Measurements from ENCODE around the gene SFSWAP.

DNA sequence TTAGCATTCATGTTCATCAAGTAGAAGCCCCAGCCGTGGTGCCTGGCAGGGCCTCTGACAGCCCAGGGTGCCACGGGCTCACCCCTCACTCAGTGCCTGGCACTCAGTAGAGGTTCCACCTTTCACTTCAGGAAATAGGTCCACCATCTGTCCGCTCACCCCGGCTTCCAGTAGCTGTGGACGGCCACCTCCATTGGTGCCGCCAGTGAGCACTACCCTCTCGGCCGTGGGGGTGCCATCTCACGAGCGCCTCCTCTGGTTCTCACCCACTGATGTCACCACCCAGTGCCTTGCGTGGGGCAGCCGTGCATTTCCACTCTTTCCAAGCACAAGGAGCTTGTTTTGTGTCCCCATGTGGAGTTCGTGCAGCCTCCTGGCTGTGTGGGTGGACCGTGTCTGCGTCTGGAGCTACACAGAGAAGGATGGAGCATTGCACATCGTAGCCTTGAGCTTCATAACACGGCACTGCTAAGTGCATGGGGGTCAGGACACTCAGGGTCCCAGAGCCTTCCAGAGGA, 76.3 kb downstream of the SFSWAP start:
- TF ChIP-seq, protein P1, sequence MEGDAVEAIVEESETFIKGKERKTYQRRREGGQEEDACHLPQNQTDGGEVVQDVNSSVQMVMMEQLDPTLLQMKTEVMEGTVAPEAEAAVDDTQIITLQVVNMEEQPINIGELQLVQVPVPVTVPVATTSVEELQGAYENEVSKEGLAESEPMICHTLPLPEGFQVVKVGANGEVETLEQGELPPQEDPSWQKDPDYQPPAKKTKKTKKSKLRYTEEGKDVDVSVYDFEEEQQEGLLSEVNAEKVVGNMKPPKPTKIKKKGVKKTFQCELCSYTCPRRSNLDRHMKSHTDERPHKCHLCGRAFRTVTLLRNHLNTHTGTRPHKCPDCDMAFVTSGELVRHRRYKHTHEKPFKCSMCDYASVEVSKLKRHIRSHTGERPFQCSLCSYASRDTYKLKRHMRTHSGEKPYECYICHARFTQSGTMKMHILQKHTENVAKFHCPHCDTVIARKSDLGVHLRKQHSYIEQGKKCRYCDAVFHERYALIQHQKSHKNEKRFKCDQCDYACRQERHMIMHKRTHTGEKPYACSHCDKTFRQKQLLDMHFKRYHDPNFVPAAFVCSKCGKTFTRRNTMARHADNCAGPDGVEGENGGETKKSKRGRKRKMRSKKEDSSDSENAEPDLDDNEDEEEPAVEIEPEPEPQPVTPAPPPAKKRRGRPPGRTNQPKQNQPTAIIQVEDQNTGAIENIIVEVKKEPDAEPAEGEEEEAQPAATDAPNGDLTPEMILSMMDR (IDR thresholded peaks at IDR 0.05), result no peak
- TF ChIP-seq POLR2A (IDR thresholded peaks at IDR 0.05), result no peak
